ENCODE data around the gene FLNB. TPM values are rescaled to one million over a fixed set of nuclear protein-coding genes. Genes with fewer than 3 reads are reported as not detected.

FLNB gene
- total and polyA plus RNA-seq, 2 of the 8 experiments (the other 6 are each of a cell fraction or from before 2014, with no cell fraction given): 72.3 to 118 TPM

DNA sequence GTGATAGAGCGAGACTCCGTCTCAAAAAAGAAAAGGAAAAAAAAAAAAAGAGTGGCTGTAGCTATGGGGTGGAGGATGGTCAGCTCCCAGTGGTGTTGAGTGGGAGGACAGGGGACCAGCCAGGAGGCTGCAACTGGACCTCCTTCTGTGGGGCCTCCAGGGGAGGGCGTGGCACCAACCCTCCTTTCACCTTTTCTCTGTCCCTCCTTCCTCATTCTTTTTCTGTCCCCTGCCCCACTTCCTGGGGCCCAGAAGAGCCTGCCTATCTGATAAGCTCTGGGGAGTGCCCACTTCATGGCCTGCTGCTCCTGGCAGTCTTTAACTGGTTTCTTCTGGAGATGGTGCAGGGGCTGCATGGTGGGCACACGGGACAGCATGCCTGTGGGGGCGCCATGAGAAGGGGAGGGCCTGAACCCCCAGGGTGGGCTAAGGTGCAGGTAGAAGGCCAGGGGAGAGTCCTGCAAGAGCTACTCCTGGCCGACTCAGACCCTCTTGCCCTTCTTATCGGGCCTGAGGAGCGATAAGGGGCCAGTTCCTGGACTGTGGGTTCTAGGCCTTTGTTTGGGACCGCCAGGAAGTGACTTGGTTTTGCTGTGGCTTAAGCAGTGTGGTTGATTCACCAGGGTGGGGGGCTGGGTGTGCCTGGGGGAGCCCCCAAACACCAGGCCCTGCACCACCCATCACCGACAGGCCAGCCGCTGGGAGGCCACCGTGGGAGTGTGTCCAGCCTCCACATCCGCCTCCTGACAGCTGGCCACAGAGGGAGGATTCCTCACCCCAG is 49.4 kb upstream of the FLNB start (continued):
- no peak for TF ChIP-seq GTF2F1 (IDR thresholded peaks at IDR 0.05; ENCODE audit: borderline replicate concordance, low read depth, low read length)
- no peak for TF ChIP-seq KDM5A (IDR thresholded peaks at IDR 0.05; ENCODE audit: low read length)
- TF ChIP-seq KDM4A (IDR thresholded peaks at IDR 0.05; ENCODE audit: low read depth, low read length, severe bottlenecking): no peak
- TF ChIP-seq SIRT6 (IDR thresholded peaks at IDR 0.05; ENCODE audit: low read length): no peak
- no peak for TF ChIP-seq RFX5 (IDR thresholded peaks at IDR 0.05; ENCODE audit: borderline replicate concordance, low read depth, low read length)
- no peak for TF ChIP-seq SP2 (IDR thresholded peaks at IDR 0.05; ENCODE audit: low read length)
- no peak for TF ChIP-seq POU5F1 (IDR thresholded peaks at IDR 0.05; ENCODE audit: low read depth, low read length)
